ENCODE measurements around the gene PITPNC1. TPM values are rescaled to one million over a fixed set of nuclear protein-coding genes. Genes with fewer than 3 reads are reported as not detected.

PITPNC1 gene
- total RNA-seq, 1 donor from 2014 or later, result 12.4 TPM

GRCh38 chr17:67534941-67535340 is 157.9 kb downstream of the PITPNC1 start:
- FAIRE-seq (no peak), DNase-seq (ENCODE audit: low read depth) (peak; percentile 46)
- H3K27me3 Mint-ChIP-seq (ENCODE audit: low read depth, unreplicated experiment), result no peaks in the 10 kb centered on the region
- no peaks in the 10 kb centered on the region for H3K27me3 ChIP-seq (ENCODE audit: insufficient read depth, low read length)
- peaks cover 7% of the 10 kb centered on the region for H3K4me1 Mint-ChIP-seq (ENCODE audit: low read depth, unreplicated experiment)
- H3K9ac ChIP-seq (ENCODE audit: low read length), result no peak overlapping the region
- peak overlapping the region; percentile 0 for H3K4me2 ChIP-seq (ENCODE audit: low read length)
- H4K20me1 ChIP-seq (ENCODE audit: insufficient read depth, low read length), result no peaks in the 10 kb centered on the region
- no peak for TF ChIP-seq CTCF (IDR thresholded peaks at IDR 0.05; ENCODE audit: insufficient read depth, low read depth, low read length)
- H3K27ac ChIP-seq (ENCODE audit: low read depth, low read length), result no peak overlapping the region
- peak overlapping the region; percentile 34 for H3K27ac Mint-ChIP-seq (ENCODE audit: unreplicated experiment)
- H3K4me1 ChIP-seq (ENCODE audit: insufficient read depth, low read length), result peaks cover 14% of the 10 kb centered on the region
- H3K9me3 Mint-ChIP-seq (ENCODE audit: unreplicated experiment), result no peaks in the 10 kb centered on the region
- peaks cover 3% of the 10 kb centered on the region for H3K36me3 Mint-ChIP-seq (ENCODE audit: low read depth, unreplicated experiment)
- no peak overlapping the region for H3K4me3 Mint-ChIP-seq (ENCODE audit: unreplicated experiment)
- H2AFZ ChIP-seq (ENCODE audit: low read depth, low read length), result no peak overlapping the region
- no peaks in the 10 kb centered on the region for H3K9me3 ChIP-seq (ENCODE audit: insufficient read depth, low read depth, low read length)
- no peaks in the 10 kb centered on the region for H3K79me2 ChIP-seq (ENCODE audit: insufficient read depth, low read length)
- H3K4me3 ChIP-seq (ENCODE audit: insufficient read depth, low read depth, low read length), result no peak overlapping the region
- H3K36me3 ChIP-seq (ENCODE audit: insufficient read depth, low read length), result no peaks in the 10 kb centered on the region

- H3K27me3 ChIP-seq (ENCODE audit: insufficient read depth, low read length), result no peaks in the 10 kb centered on the region
- H3K27ac ChIP-seq (ENCODE audit: low read depth, low read length), result no peak overlapping the region
- no peak overlapping the region for H3K4me2 ChIP-seq (ENCODE audit: low read length)
- no peaks in the 10 kb centered on the region for H3K36me3 ChIP-seq (ENCODE audit: insufficient read depth, low read length)
- Mint-ChIP-seq H3K36me3 (ENCODE audit: low read depth, unreplicated experiment) (no peaks in the 10 kb centered on the region), H3K9me3 (ENCODE audit: unreplicated experiment) (no peaks in the 10 kb centered on the region), H3K4me1 (ENCODE audit: low read depth, unreplicated experiment) (peaks cover 5% of the 10 kb centered on the region), H3K4me3 (ENCODE audit: unreplicated experiment) (no peak overlapping the region), H3K27ac (ENCODE audit: unreplicated experiment) (no peak overlapping the region), H3K27me3 (ENCODE audit: low read depth, unreplicated experiment) (no peaks in the 10 kb centered on the region)
- H3K9me3 ChIP-seq (ENCODE audit: insufficient read depth, low read depth, low read length), result no peaks in the 10 kb centered on the region
- no peak overlapping the region for H2AFZ ChIP-seq (ENCODE audit: low read depth, low read length)
- no peaks in the 10 kb centered on the region for H3K79me2 ChIP-seq (ENCODE audit: insufficient read depth, low read length)
- no peak for TF ChIP-seq EZH2 (IDR thresholded peaks at IDR 0.05; ENCODE audit: insufficient read depth, low read length)
- no peak for TF ChIP-seq CTCF (IDR thresholded peaks at IDR 0.05; ENCODE audit: insufficient read depth, low read depth, low read length)
- no peak overlapping the region for H3K9ac ChIP-seq (ENCODE audit: low read length)
- no peaks in the 10 kb centered on the region for H3K4me1 ChIP-seq (ENCODE audit: insufficient read depth, low read length)
- no peak for DNase-seq (ENCODE audit: low read depth)
- no peak for FAIRE-seq
- no peak overlapping the region for H3K4me3 ChIP-seq (ENCODE audit: insufficient read depth, low read depth, low read length)
- no peaks in the 10 kb centered on the region for H4K20me1 ChIP-seq (ENCODE audit: insufficient read depth, low read length)
These were observed 165.4 kb downstream of the PITPNC1 start for GRCh38 chr17:67542219-67543114.

- DNase-seq (ENCODE audit: low read depth) (no peak), FAIRE-seq (no peak)
- Histone ChIP-seq H3K9me3 (ENCODE audit: insufficient read depth, low read depth, low read length) (no peaks in the 10 kb centered on the region), H3K4me1 (ENCODE audit: insufficient read depth, low read length) (no peaks in the 10 kb centered on the region), H4K20me1 (ENCODE audit: insufficient read depth, low read length) (no peaks in the 10 kb centered on the region), H3K36me3 (ENCODE audit: insufficient read depth, low read length) (no peaks in the 10 kb centered on the region), H3K4me2 (ENCODE audit: low read length) (no peak overlapping the region), H3K4me3 (ENCODE audit: insufficient read depth, low read depth, low read length) (no peak overlapping the region), H3K79me2 (ENCODE audit: insufficient read depth, low read length) (no peaks in the 10 kb centered on the region), H2AFZ (ENCODE audit: low read depth, low read length) (no peak overlapping the region), H3K9ac (ENCODE audit: low read length) (no peak overlapping the region), H3K27me3 (ENCODE audit: insufficient read depth, low read length) (no peaks in the 10 kb centered on the region), H3K27ac (ENCODE audit: low read depth, low read length) (no peak overlapping the region)
- Mint-ChIP-seq H3K27me3 (ENCODE audit: low read depth, unreplicated experiment) (no peaks in the 10 kb centered on the region), H3K9me3 (ENCODE audit: unreplicated experiment) (no peaks in the 10 kb centered on the region), H3K36me3 (ENCODE audit: low read depth, unreplicated experiment) (no peaks in the 10 kb centered on the region), H3K4me3 (ENCODE audit: unreplicated experiment) (no peak overlapping the region), H3K27ac (ENCODE audit: unreplicated experiment) (no peak overlapping the region), H3K4me1 (ENCODE audit: low read depth, unreplicated experiment) (peaks cover 5% of the 10 kb centered on the region)
- no peak for TF ChIP-seq EZH2 (IDR thresholded peaks at IDR 0.05; ENCODE audit: insufficient read depth, low read length)
- TF ChIP-seq CTCF (IDR thresholded peaks at IDR 0.05; ENCODE audit: insufficient read depth, low read depth, low read length), result no peak
These were observed 167.4 kb downstream of the PITPNC1 start for GRCh38 chr17:67544364-67544955.
